Neuronal stem cell (in vitro differentiated cells): Measurements from ENCODE around the gene PSTPIP2. TPM values are rescaled to one million over a fixed set of nuclear protein-coding genes. Genes with fewer than 3 reads are reported as not detected.

Experiments used
- DNase-seq: peaks from one replicate; pipeline ENCODE4 v3.0.0-alpha.2; 2013; ENCODE audit warnings: low spot score
- H2AFZ ChIP-seq: one replicate; pipeline ENCODE4 v1.6.1; 2013; ENCODE audit warnings: mild to moderate bottlenecking, low read length, inconsistent platforms
- H2AK5ac ChIP-seq: 2 replicates; pipeline ENCODE4 v1.6.1; 2013; ENCODE audit warnings: low read depth, mild to moderate bottlenecking, inconsistent platforms, low read length, moderate library complexity, mixed read lengths
- H2BK120ac ChIP-seq: 2 replicates; pipeline ENCODE4 v1.6.1; 2013; ENCODE audit warnings: low read depth, mild to moderate bottlenecking, inconsistent platforms, low read length, moderate library complexity, mixed read lengths
- H2BK12ac ChIP-seq: one replicate; pipeline ENCODE4 v1.6.1; 2013; ENCODE audit warnings: low read length, inconsistent platforms
- H2BK15ac ChIP-seq: 2 replicates; pipeline ENCODE4 v1.6.1; 2013; ENCODE audit warnings: mild to moderate bottlenecking, low read length, inconsistent platforms, mixed read lengths
- H2BK5ac ChIP-seq: one replicate; pipeline ENCODE4 v1.6.1; 2013; ENCODE audit warnings: inconsistent platforms, mild to moderate bottlenecking, low read length, moderate library complexity
- H3K14ac ChIP-seq: one replicate; pipeline ENCODE4 v1.6.1; 2013; ENCODE audit warnings: low read length, inconsistent platforms
- H3K18ac ChIP-seq: 2 replicates; pipeline ENCODE4 v1.6.1; 2013; ENCODE audit warnings: low read length, inconsistent platforms
- H3K23ac ChIP-seq: 2 replicates; pipeline ENCODE4 v1.6.1; 2013; ENCODE audit warnings: low read depth, mild to moderate bottlenecking, mixed read lengths, low read length, inconsistent platforms; ENCODE audit not compliant: poor library complexity
- H3K27ac ChIP-seq: replicated peaks from 3 replicates; pipeline ENCODE4 v1.5.1; 2013; ENCODE audit warnings: low read length, inconsistent platforms
- H3K27me3 ChIP-seq, 3 experiments: 2 replicates each; pipeline ENCODE4 v1.6.1; 2013; ENCODE audit warnings: low read length in 3 of 3, mild to moderate bottlenecking in 2 of 3, inconsistent platforms in 1 of 3, low read depth in 1 of 3, mixed read lengths in 1 of 3, moderate library complexity in 1 of 3; ENCODE audit not compliant: control insufficient read depth in 3 of 3, insufficient read depth in 3 of 3
- H3K36me3 ChIP-seq, 2 donors: replicated peaks in 1 of 2; 2 replicates each; pipeline ENCODE4 v1.6.1; 2013; ENCODE audit warnings: low read length in 2 of 2; ENCODE audit not compliant: control insufficient read depth in 2 of 2, insufficient read depth in 2 of 2
- H3K4ac ChIP-seq: 2 replicates; pipeline ENCODE4 v1.6.1; 2013; ENCODE audit warnings: inconsistent platforms, mild to moderate bottlenecking, low read length, moderate library complexity
- H3K4me1 ChIP-seq, 2 donors: 1 replicate in 1 of 2; 2 replicates in 1 of 2; pipeline ENCODE4 v1.6.1; 2013; ENCODE audit warnings: low read length in 2 of 2, low read depth in 1 of 2; ENCODE audit not compliant: control insufficient read depth in 2 of 2, insufficient read depth in 1 of 2
- H3K4me2 ChIP-seq: one replicate; pipeline ENCODE4 v1.6.1; 2013; ENCODE audit warnings: mild to moderate bottlenecking, low read length, inconsistent platforms; ENCODE audit not compliant: insufficient read depth, poor library complexity, severe bottlenecking
- H3K4me3 ChIP-seq, 2 donors: 2 replicates each; pipeline ENCODE4 v1.5.1; 2013; ENCODE audit warnings: low read length in 2 of 2, mild to moderate bottlenecking in 2 of 2, inconsistent platforms in 1 of 2, moderate library complexity in 1 of 2
- H3K79me1 ChIP-seq: one replicate; pipeline ENCODE4 v1.6.1; 2013; ENCODE audit warnings: low read depth, mild to moderate bottlenecking, inconsistent platforms, low read length, moderate library complexity
- H3K9ac ChIP-seq: one replicate; pipeline ENCODE4 v1.6.1; 2013; ENCODE audit warnings: mild to moderate bottlenecking, low read depth, low read length, inconsistent platforms; ENCODE audit not compliant: poor library complexity
- H3K9me3 ChIP-seq, 2 donors: replicated peaks in 1 of 2; 2 replicates each; pipeline versions ENCODE3 to v1.6.1; 2013; ENCODE audit warnings: low read length in 2 of 2, mild to moderate bottlenecking in 2 of 2, inconsistent platforms in 1 of 2, low read depth in 1 of 2, mixed read lengths in 1 of 2, moderate library complexity in 1 of 2; ENCODE audit not compliant: control insufficient read depth in 2 of 2, insufficient read depth in 1 of 2
- H4K8ac ChIP-seq: one replicate; pipeline ENCODE4 v1.6.1; 2013; ENCODE audit warnings: low read depth, mild to moderate bottlenecking, inconsistent platforms, low read length, moderate library complexity
- H4K91ac ChIP-seq: one replicate; pipeline ENCODE4 v1.6.1; 2013; ENCODE audit warnings: low read length, low read depth, mild to moderate bottlenecking, inconsistent platforms; ENCODE audit not compliant: poor library complexity
- WGBS, 2 donors: extraction: QIAGEN DNeasy Blood & Tissue Kit; methylation state at CpG; one replicate each; pipeline ENCODE4 v1.1.7; 2013; ENCODE audit warnings: missing lambda C conversion rate in 2 of 2, mixed read lengths in 1 of 2; ENCODE audit not compliant: insufficient read length in 2 of 2, insufficient replicate concordance in 1 of 2; ENCODE audit errors: extremely low coverage in 2 of 2; 5-methylcytosine and 5-hydroxymethylcytosine counted together
- polyA plus RNA-seq, 2 experiments: library from polyadenylated mRNA; stranded (reverse); fragments of 200-250 nt; gene quantifications; one replicate each; pipeline ENCODE4 v1.2.3, GENCODE V29; 2013

The PSTPIP2 gene
- polyA plus RNA-seq (2013, experiment 1 of 2) = 5.1 TPM
- polyA plus RNA-seq (2013, experiment 2 of 2) = 5.4 TPM

- Histone ChIP-seq H3K4me3 (peak within 1 kb of the TSS; percentile 85 to 94), H3K36me3 (no peaks in the 10 kb centered on the region)
- WGBS, 2 donors = no CpG with 5 or more reads among the region's 75 CpGs
Measured at GRCh38 chr18:46071653-46072375, at the start of gene PSTPIP2. TSS of gene PSTPIP2 (minus strand) at chr18:46072260. CDS start at chr18:46072188, 72 bp downstream.

GRCh38 chr18:46113751-46114150 is 41.7 kb upstream of the PSTPIP2 start:
- H2AFZ ChIP-seq = no peak overlapping the region
- no peak overlapping the region for H3K18ac ChIP-seq
- WGBS, 2 donors = no CpG with 5 or more reads among the region's 1 CpG
- no peak overlapping the region for H2AK5ac ChIP-seq
- H3K27ac ChIP-seq = no peak overlapping the region
- H3K4me3 ChIP-seq = no peak overlapping the region
- no peak overlapping the region for H3K14ac ChIP-seq
- no peak for DNase-seq
- no peaks in the 10 kb centered on the region for H3K4me1 ChIP-seq
- no peak overlapping the region for H4K91ac ChIP-seq
- H2BK120ac ChIP-seq = no peak overlapping the region
- no peak overlapping the region for H4K8ac ChIP-seq
- H3K23ac ChIP-seq = no peak overlapping the region
- peaks cover 10 to 79% of the 10 kb centered on the region in 2 donors for H3K36me3 ChIP-seq
- H3K4me2 ChIP-seq = no peak overlapping the region
- H3K79me1 ChIP-seq = peaks cover 2% of the 10 kb centered on the region
- peaks cover 0 to 6% of the 10 kb centered on the region in 2 donors for H3K9me3 ChIP-seq
- no peak overlapping the region for H3K9ac ChIP-seq
- no peaks in the 10 kb centered on the region for H3K27me3 ChIP-seq
- no peak overlapping the region for H3K4ac ChIP-seq
- H2BK15ac ChIP-seq = no peak overlapping the region
- H2BK5ac ChIP-seq = no peak overlapping the region
- H2BK12ac ChIP-seq = no peak overlapping the region

More at GRCh38 chr18:46071653-46072375, at the start of gene PSTPIP2:
- Histone ChIP-seq H3K9me3 (no peaks in the 10 kb centered on the region), H3K4ac (peak within 1 kb of the TSS; percentile 89), H3K4me2 (peak within 1 kb of the TSS; percentile 90), H2BK12ac (no peak within 1 kb of the TSS), H2AK5ac (peak within 1 kb of the TSS; percentile 48), H2BK120ac (no peak within 1 kb of the TSS), H3K18ac (peak within 1 kb of the TSS; percentile 96), H2BK15ac (no peak within 1 kb of the TSS), H3K27ac (no peak within 1 kb of the TSS), H4K91ac (no peak within 1 kb of the TSS), H4K8ac (peak within 1 kb of the TSS; percentile 32), H3K14ac (peak within 1 kb of the TSS; percentile 92), H3K79me1 (peaks cover 2% of the 10 kb centered on the region), H3K4me1 (peaks cover 4 to 7% of the 10 kb centered on the region in 2 donors), H2BK5ac (peak within 1 kb of the TSS; percentile 75), H2AFZ (peak within 1 kb of the TSS; percentile 100), H3K9ac (peak within 1 kb of the TSS; percentile 89), H3K27me3 (peaks cover 0 to 26% (median 2%) of the 10 kb centered on the region in 3 experiments), H3K23ac (peak within 1 kb of the TSS; percentile 99)
- peak; percentile 24 for DNase-seq

- H3K4me2 ChIP-seq = no peak overlapping the region
- no peak overlapping the region for H3K27ac ChIP-seq
- H3K14ac ChIP-seq = no peak overlapping the region
- H2AK5ac ChIP-seq = no peak overlapping the region
- H3K23ac ChIP-seq = no peak overlapping the region
- no peaks in the 10 kb centered on the region for H3K4me1 ChIP-seq
- H3K9ac ChIP-seq = no peak overlapping the region
- H3K18ac ChIP-seq = no peak overlapping the region
- DNase-seq = no peak
- H3K4ac ChIP-seq = no peak overlapping the region
- H2BK15ac ChIP-seq = no peak overlapping the region
- no peak overlapping the region for H2AFZ ChIP-seq
- no CpG with 5 or more reads among the region's 3 CpGs for WGBS, 2 donors
- no peak overlapping the region for H2BK5ac ChIP-seq
- H3K36me3 ChIP-seq = peaks cover 8 to 87% of the 10 kb centered on the region in 2 donors
- H3K79me1 ChIP-seq = peaks cover 2% of the 10 kb centered on the region
- no peak overlapping the region for H2BK12ac ChIP-seq
- no peak overlapping the region for H2BK120ac ChIP-seq
- H4K91ac ChIP-seq = no peak overlapping the region
- H3K9me3 ChIP-seq = peaks cover 0 to 6% of the 10 kb centered on the region in 2 donors
- no peak overlapping the region for H3K4me3 ChIP-seq
- no peaks in the 10 kb centered on the region for H3K27me3 ChIP-seq
- H4K8ac ChIP-seq = no peak overlapping the region
Measured at GRCh38 chr18:46110406-46110805, 38.3 kb upstream of the PSTPIP2 start.

GRCh38 chr18:46109386-46109785 is 37.3 kb upstream of the PSTPIP2 start:
- peaks cover 2% of the 10 kb centered on the region for H3K79me1 ChIP-seq
- H4K8ac ChIP-seq = no peak overlapping the region
- H3K36me3 ChIP-seq = peaks cover 6 to 78% of the 10 kb centered on the region in 2 donors
- no peak overlapping the region for H3K18ac ChIP-seq
- no peak for DNase-seq
- no peak overlapping the region for H3K27ac ChIP-seq
- no peak overlapping the region for H2BK120ac ChIP-seq
- H3K4me2 ChIP-seq = no peak overlapping the region
- no peak overlapping the region for H3K14ac ChIP-seq
- H3K4ac ChIP-seq = no peak overlapping the region
- no peak overlapping the region for H2AFZ ChIP-seq
- no peak overlapping the region for H3K4me3 ChIP-seq
- H3K9me3 ChIP-seq = peaks cover 0 to 6% of the 10 kb centered on the region in 2 donors
- H3K9ac ChIP-seq = no peak overlapping the region
- no peak overlapping the region for H2AK5ac ChIP-seq
- H3K4me1 ChIP-seq = peaks cover 0 to 2% of the 10 kb centered on the region in 2 donors
- no peak overlapping the region for H4K91ac ChIP-seq
- no peak overlapping the region for H3K23ac ChIP-seq
- no CpG with 5 or more reads among the region's 5 CpGs for WGBS, 2 donors
- no peak overlapping the region for H2BK5ac ChIP-seq
- H2BK12ac ChIP-seq = no peak overlapping the region
- no peak overlapping the region for H2BK15ac ChIP-seq
- no peaks in the 10 kb centered on the region for H3K27me3 ChIP-seq
